Retina (tissue), 1 donor: ENCODE measurements around the gene POTEH.
"Not testable (repeated sequence)": the region's sequence is repeated elsewhere in the genome, so short reads cannot be mapped to it uniquely, and the experiment has no call there.

Experiments
- DNase-seq: peaks from one replicate; pipeline ENCODE4 v3.0.0-alpha.2; 2016

Gene POTEH

GRCh38 chr22:15689749-15690125 is at the start of gene POTEH:
Gene POTEH (plus strand): TSS chr22:15690026. CDS start chr22:15690078, 52 bp downstream.
- DNase-seq: not testable (repeated sequence)

DNA sequence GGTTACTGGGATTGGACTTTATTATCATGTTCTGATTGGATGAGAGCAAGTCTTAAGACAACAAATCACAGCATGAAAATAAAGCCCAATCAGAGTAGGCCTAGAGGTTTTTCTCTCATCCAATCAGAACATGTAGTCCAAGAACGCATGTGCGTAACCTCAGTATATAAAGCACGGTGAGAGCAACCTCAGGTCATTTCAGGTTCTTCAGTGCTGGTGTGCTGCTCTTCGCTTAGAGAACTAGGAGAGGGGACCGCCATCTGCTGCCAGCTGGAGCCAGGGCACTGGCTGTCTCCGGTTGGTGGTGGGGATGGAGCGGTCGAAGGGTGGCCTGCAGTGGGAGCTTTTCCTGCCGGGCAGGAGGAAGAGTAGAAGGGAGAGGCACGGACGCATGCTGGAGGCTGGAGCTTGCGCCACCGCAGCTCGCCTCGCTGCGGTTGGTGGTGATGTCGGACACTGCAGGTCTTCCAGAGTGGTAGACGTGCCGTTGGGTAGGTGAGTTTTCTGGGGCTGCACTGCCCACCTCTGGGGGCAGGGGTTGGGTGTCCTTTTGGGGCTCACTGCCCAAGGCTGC is 47.5 kb upstream of the POTEH start:
- DNase-seq: not testable (repeated sequence)

DNA sequence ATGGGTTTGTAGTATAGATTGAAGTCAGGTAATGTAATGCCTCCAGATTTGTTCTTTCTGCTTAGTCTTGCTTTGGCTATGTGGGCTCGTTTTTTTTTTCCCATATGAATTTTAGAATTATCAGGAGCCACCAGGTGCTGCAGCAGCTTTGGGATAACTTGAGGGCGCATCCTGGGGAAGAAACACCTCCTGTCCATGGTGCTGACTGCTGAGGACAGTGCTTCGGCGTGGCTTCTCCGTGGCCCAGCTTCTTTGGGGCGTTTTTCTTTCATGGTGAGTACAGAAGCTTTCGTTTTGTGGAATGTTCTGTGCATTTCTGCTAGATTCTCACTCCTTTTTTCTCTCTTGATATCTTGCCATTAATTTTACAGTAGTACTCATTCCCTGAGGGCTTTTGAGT is 37.9 kb upstream of the POTEH start:
- not testable (repeated sequence) for DNase-seq

DNA sequence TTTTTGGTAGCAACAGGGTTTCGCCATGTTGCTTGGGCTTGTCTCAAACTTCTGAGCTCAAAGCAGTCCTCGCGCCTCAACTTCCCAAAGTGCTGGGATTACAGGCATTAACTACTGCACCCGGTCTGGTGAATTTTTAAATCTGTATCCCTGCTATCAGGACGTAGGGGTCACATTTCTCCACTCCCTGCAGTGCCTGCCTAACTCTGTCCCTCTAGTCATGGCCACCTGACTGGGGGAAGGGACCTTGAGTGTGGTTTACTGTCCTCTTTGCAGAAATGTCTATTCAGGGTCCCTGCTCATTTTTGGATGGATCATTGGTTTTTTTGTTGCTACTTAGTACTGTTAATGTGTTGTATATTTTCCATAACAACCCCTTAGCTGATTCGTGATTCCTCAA is 37.1 kb upstream of the POTEH start:
- not testable (repeated sequence) for DNase-seq

DNA sequence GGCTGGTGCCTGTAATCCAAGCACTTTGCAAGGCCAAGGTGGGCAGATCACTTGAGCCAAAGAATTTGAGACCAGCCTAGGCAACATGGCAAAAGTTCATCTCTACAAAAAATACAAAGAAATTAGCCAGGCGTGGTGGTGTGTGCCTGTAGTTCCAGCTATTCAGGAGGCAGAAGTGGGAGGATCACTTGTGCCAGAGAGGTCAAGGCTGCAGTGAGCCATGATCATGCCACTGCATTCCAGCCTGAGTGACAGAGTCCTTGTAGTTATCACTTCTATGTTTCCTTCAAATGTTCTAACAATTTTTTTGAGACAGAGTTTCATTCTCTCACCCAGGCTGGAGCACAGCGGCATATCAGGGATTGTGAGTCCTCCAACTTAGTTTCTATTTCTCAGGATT is 36.6 kb upstream of the POTEH start:
- DNase-seq: not testable (repeated sequence)

GRCh38 chr22:15661102-15661501 is 28.7 kb upstream of the POTEH start:
- DNase-seq: not testable (repeated sequence)

DNA sequence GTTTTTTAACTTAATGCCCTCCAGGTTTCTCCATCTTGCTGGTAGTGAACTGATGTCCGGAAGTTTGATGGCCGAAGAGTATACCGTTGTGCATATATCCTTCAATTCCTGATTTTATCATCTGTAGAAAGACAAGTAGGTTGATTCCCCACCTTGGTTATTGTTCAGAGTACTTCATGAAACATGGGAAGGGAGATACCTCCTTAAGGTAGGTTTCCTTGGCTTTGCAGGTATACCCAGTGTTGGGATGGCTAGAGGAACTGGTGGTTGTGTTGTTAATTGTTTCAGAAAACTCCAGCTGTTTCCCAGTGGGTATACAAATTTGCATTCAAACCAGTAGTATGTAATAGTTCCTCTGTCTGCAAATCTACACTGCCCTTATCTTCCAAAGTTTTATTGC is 25.1 kb upstream of the POTEH start:
- not testable (repeated sequence) for DNase-seq

- DNase-seq: not testable (repeated sequence)
These were observed 24.3 kb upstream of the POTEH start for GRCh38 chr22:15665478-15665877.

DNA sequence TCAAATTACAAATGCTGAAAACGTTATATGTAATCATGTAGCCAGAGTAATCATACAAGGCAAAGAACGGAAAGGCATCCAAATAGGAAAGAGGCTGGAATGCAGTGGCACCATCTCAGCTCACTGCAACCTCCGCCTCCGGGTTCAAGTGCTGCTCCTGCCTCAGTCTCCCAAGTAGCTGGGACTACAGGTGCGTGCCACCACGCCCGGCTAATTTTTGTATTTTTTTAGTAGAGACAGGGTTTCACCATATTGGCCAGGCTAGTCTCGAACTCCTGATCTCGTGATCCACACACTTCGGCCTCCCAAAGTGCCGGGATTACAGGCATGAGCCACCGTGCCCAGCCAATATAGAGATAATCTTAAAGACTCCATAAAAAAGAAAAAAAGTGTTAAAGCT is 20.4 kb upstream of the POTEH start:
- DNase-seq: not testable (repeated sequence)

DNA sequence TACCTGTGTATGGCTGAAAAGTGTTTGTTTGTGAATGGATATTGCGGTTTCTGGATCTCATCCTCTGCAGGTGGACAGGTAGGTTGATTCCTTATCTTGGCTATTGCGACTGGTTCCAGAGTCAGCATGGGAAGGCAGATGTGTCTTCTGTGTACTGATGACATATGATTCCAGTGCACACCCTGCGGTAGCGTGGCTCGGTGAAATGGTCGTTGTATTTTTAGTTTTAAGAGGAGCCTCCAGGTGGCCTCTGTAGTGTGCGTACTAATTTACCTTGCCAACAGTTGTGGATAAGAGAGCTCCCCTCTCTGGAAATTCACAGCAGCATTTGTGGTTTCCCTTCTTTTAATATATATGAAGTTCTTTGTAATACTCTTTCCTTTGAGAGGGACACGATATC is 10.1 kb upstream of the POTEH start:
- not testable (repeated sequence) for DNase-seq

GRCh38 chr22:15684115-15684514 is 5.7 kb upstream of the POTEH start:
- not testable (repeated sequence) for DNase-seq

DNA sequence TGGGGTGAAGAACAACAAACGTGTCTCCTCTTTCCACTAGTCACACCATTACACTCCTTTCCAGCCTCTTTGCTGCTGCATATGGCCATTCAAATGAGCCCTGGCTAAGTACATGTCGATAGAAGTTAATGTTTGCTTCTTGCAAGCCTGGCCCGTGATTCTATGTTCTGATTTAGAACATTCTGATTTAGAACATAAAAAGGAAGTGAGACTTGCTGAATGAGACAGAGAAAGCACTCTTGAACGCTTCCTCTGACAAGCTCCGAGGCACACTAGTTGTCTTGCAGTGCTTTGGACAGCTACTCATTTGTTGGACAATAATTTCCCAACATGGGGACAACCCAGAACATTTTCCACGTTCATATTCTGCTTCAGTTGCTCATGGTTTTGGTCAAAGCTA is 5.1 kb upstream of the POTEH start:
- DNase-seq: not testable (repeated sequence)

DNA sequence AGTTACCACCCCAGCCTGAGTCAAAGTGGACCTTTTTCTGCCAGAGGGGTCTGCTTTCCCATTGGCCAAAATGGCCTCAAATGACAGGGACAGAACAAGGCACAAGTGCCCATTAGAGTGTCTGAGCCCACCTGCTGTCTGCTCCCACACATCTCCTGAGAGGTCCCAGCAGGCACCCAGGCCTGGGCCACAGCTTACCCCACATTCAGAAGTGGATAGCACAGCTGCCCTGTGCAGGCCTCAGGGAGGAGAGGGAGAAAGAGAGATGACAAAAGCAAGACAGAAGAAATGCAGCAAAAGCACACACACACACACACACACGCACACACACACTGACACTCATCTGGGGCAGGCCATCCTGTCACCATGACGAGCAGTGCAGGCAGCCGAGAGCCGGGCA is 4.2 kb upstream of the POTEH start:
- DNase-seq: not testable (repeated sequence)

GRCh38 chr22:15687086-15687485 is 2.7 kb upstream of the POTEH start:
- DNase-seq: not testable (repeated sequence)

DNA sequence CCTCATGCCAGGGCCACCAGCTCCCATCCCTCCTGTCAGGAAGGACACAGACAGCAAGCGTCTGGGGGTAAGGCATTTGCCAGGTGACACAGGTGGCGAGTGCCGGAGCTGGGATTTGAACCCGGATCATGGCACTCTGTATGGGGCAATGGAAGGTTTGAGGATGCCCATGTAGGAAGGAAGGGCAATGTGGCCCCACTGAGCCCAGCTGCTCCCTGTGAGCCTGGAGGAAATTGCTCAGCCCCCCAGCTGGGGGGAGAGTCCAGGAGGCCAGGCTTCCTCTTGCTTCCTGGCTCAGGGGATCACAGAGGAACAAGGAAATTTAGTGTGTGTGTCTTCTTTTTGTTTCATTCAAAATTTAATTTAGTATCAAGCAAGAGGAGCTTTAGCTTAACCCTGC is 2.1 kb upstream of the POTEH start:
- DNase-seq: not testable (repeated sequence)

DNA sequence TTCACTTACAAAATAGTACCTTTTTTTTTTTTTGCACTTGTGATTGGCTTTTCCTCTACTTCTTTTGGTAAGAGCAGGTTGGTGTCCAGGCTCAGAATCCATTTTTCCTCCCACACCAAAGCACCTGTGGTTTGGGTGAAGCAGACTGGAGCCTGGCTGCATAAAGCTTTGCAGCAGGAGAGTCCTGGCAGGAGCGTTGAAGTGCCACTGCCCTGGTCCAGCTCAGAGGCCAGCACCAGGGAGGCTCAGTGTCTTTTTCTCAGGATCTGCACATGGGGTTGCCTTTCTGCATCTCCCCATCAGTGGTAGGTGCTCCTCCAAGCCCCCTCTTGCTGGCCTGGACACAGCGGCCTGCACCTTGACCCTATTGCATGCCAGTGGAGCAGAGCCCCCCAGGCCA is 1.7 kb upstream of the POTEH start:
- DNase-seq: not testable (repeated sequence)

DNA sequence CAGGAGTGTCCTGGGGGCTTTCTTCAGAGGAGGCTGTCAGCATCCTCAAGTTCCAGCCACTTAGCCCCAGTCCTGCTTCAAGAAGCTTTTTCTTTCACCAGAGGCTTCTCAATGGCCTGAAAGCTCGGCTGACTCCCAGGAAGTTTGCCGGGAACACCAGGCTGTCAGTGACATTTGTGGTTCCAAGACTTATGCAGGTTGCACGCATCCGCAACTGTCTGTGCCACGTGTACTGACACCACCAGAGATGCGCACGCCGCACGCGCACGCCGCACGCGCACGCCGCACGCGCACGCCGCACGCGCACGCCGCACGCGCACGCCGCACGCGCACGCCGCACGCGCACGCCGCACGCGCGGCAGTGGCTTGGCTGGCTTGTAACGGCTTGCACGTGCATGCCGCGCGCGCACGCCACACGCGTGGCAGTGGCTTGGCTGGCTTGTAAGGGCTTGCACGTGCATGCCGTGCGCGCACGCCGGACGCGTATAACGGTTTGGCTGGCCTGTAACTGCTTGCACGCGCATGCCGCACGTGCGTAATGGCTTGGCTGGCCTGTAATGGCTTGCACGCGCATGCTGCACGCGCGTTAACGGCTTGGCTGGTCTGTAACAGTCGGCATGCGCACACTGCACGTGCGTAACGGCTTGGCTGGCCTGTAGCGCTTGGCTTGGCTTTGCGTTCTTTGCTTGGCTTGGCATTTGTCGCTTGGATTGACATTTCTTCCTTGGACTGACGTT is 646 bp upstream of the POTEH start:
- not testable (repeated sequence) for DNase-seq

DNA sequence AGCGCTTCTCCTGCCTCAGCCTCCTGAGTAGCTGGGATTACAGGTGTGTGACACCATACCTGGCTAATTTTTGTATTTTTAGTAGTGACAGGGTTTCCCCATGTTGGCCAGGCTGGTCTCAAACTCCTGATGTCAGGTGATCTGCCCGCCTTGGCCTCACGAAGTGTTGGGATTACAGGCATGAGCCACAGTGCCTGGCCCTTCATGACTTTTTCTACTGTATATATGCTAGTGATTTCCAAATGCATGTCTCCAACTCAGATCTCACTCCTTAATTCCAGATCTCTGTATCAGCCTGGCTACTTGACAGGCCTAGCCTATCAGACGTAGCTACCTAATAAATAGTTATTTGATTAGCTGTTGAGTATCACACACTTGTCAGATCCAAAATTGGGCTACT is 23.8 kb downstream of the POTEH start:
- not testable (repeated sequence) for DNase-seq

DNA sequence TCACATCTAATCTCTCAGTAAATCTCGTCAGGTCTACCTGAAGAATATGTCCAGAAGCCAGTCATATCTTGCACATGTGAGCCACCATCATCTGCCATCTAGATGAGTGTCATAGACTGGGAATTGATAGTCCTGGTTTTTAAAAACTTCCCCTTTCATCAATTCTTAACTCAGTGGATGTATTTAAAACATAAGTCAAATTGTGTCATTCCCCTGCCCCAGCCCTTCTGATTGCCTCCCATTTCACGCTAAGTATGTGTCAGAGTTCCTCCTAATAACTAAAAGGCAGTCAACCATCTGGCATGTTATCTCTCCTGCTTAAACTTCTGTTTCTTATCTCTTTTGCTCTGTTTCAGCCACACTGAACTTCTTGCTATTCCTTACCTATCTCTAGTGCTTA is 24.3 kb downstream of the POTEH start:
- DNase-seq: not testable (repeated sequence)

- DNase-seq: not testable (repeated sequence)
These were observed 32.1 kb downstream of the POTEH start for GRCh38 chr22:15721884-15722283.

DNA sequence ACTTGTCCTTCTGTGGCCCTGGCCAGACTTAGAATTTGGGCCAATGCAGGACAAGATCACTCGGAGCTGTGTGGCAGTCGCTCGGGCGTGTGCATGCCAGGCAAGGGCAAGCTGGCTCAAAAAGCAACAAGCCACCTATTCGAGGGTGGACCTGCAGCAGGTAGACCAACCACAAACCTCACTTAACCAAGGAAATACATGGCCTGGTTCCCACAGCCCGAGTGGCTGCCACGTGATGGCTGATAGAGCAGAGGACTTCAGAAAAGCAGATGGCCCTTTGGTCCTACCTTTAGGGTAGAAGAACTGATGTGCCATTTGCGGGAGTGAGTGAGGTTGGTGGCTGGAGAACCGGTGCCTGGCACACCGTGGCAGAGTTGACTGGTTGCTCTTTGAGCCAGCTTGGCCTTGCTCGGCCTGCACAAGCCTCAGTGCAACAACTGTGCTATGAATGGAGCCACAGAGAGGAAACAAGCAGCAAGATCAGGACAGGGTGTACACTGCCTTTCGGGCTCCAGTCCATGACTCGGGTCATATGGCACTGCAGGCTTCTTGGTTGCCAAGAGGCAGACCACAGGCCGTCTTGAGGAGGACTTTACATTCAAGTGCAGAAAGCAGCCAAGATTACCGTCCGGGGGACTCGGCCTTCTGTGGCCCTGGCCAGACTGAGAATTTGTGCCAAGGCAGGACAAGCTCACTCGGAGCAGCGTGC is 39.5 kb downstream of the POTEH start:
- DNase-seq: not testable (repeated sequence)

DNA sequence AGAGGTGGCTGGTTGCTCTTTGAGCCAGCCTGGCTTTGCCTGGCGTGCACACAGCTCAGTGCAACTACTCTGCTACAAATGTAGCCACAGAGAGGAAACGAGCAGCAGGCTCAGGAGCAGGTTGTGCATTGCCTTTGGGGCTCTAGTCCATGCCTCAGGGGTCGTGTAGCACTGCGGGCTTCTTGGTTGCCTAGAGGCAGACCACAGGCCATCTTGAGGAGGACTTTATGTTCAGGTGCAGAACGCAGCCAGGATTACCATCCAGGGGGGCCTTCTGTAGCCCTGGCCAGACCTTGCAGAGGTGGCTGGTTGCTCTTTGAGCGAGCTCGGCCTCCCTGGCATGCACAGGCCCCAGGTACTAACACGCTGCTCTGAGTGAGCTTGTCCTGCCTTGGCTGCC is 41.2 kb downstream of the POTEH start:
- DNase-seq: not testable (repeated sequence)

- not testable (repeated sequence) for DNase-seq
These were observed 44.6 kb downstream of the POTEH start for GRCh38 chr22:15734411-15734810.
